Trophoblast cell (in vitro differentiated cells and primary cell): ENCODE data around the gene IGFBP5.

Experiments
- DNase-seq, 2 donors: peaks; one replicate each; pipeline ENCODE4 v3.0.0-alpha.2; 2016
- H2AFZ ChIP-seq: 2 replicates; pipeline ENCODE4 v1.6.1; 2013; ENCODE audit warnings: low read length, moderate library complexity, mild to moderate bottlenecking; ENCODE audit not compliant: insufficient read depth, poor library complexity
- H2AK5ac ChIP-seq: 2 replicates; pipeline ENCODE4 v1.6.1; 2013; ENCODE audit warnings: mild to moderate bottlenecking, low read length
- H2BK120ac ChIP-seq: 2 replicates; pipeline ENCODE4 v1.6.1; 2013; ENCODE audit warnings: low read length, mild to moderate bottlenecking, moderate library complexity; ENCODE audit not compliant: insufficient read depth, poor library complexity
- H2BK12ac ChIP-seq: 2 replicates; pipeline ENCODE4 v1.6.1; 2013; ENCODE audit warnings: mild to moderate bottlenecking, low read length, moderate library complexity
- H2BK5ac ChIP-seq: 2 replicates; pipeline ENCODE4 v1.6.1; 2013; ENCODE audit warnings: low read length, low read depth, moderate library complexity, mild to moderate bottlenecking; ENCODE audit not compliant: poor library complexity
- H3K14ac ChIP-seq: 2 replicates; pipeline ENCODE4 v1.6.1; 2013; ENCODE audit warnings: mild to moderate bottlenecking, low read length
- H3K18ac ChIP-seq: 2 replicates; pipeline ENCODE4 v1.6.1; 2013; ENCODE audit warnings: mild to moderate bottlenecking, low read length
- H3K23ac ChIP-seq: 2 replicates; pipeline ENCODE4 v1.6.1; 2013; ENCODE audit warnings: low read length
- H3K27ac ChIP-seq: 2 replicates; pipeline ENCODE4 v1.5.1; 2013; ENCODE audit warnings: low read depth, mild to moderate bottlenecking, inconsistent platforms, low read length, moderate library complexity
- H3K27me3 ChIP-seq: 2 replicates; pipeline ENCODE4 v1.6.1; 2013; ENCODE audit warnings: inconsistent platforms, mild to moderate bottlenecking, low read length, moderate library complexity; ENCODE audit not compliant: insufficient read depth
- H3K36me3 ChIP-seq, 2 experiments: 1 replicate in 1 of 2; 2 replicates in 1 of 2; pipeline ENCODE4 v1.6.1; 2013; ENCODE audit warnings: low read length in 2 of 2, mild to moderate bottlenecking in 2 of 2, moderate library complexity in 1 of 2; ENCODE audit not compliant: insufficient read depth in 2 of 2, control insufficient read depth in 1 of 2
- H3K4ac ChIP-seq: 2 replicates; pipeline ENCODE4 v1.6.1; 2013; ENCODE audit warnings: low read depth, mild to moderate bottlenecking, low read length, moderate library complexity
- H3K4me1 ChIP-seq, 2 experiments: 1 replicate in 1 of 2; 2 replicates in 1 of 2; pipeline ENCODE4 v1.6.1; 2013; ENCODE audit warnings: low read length in 2 of 2, mild to moderate bottlenecking in 2 of 2, moderate library complexity in 1 of 2; ENCODE audit not compliant: insufficient read depth in 2 of 2, control insufficient read depth in 1 of 2
- H3K4me2 ChIP-seq: 2 replicates; pipeline ENCODE4 v1.6.1; 2013; ENCODE audit warnings: inconsistent platforms, mild to moderate bottlenecking, low read length, moderate library complexity
- H3K4me3 ChIP-seq: 2 replicates; pipeline ENCODE4 v1.5.1; 2013; ENCODE audit warnings: mild to moderate bottlenecking, low read depth, low read length, inconsistent platforms
- H3K79me1 ChIP-seq: one replicate; pipeline ENCODE4 v1.6.1; 2013; ENCODE audit warnings: low read length
- H3K79me2 ChIP-seq: 2 replicates; pipeline ENCODE4 v1.6.1; 2013; ENCODE audit warnings: low read length, mild to moderate bottlenecking; ENCODE audit not compliant: control insufficient read depth, insufficient read depth, poor library complexity
- H3K9ac ChIP-seq: 2 replicates; pipeline ENCODE4 v1.6.1; 2013; ENCODE audit warnings: mild to moderate bottlenecking, low read length
- H3K9me3 ChIP-seq: 2 replicates; pipeline ENCODE4 v1.6.1; 2013; ENCODE audit warnings: low read depth, mild to moderate bottlenecking, control low read depth, inconsistent platforms, low read length; ENCODE audit not compliant: insufficient read depth
- H4K12ac ChIP-seq: 2 replicates; pipeline ENCODE4 v1.6.1; 2013; ENCODE audit warnings: low read depth, mild to moderate bottlenecking, low read length, moderate library complexity
- H4K8ac ChIP-seq: 2 replicates; pipeline ENCODE4 v1.6.1; 2013; ENCODE audit warnings: low read depth, mild to moderate bottlenecking, low read length, moderate library complexity
- H4K91ac ChIP-seq: one replicate; pipeline ENCODE4 v1.6.1; 2013; ENCODE audit warnings: low read depth, mild to moderate bottlenecking, low read length, moderate library complexity
- WGBS: extraction: QIAGEN DNeasy Blood & Tissue Kit; methylation state at CpG from one replicate; pipeline ENCODE4 v1.1.7; 2013; ENCODE audit warnings: missing lambda C conversion rate; ENCODE audit not compliant: insufficient read length, insufficient coverage; ENCODE audit errors: extremely low coverage; 5-methylcytosine and 5-hydroxymethylcytosine counted together

IGFBP5 gene

DNA sequence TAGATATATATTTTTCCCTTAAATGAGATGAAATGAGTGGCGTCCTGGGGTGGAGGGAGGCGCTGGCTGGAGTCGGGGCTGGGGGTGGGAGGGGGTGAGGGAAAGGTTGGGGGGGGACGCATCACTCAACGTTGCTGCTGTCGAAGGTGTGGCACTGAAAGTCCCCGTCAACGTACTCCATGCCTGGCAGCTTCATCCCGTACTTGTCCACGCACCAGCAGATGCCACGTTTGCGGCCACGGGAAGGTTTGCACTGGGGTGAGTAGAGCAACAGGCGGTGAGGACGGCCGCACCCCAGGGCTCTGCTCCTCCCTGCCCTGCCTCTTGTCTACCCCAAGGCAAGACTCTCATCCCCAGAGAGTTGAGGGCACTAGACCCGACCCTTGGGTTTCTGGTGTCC is 18.7 kb downstream of the IGFBP5 start:
- no peak overlapping the region for H4K12ac ChIP-seq

GRCh38 chr2:216674376-216674775 is 21.0 kb downstream of the IGFBP5 start:
- DNase-seq = no peak
- H3K9ac ChIP-seq = no peak overlapping the region
- H3K27ac ChIP-seq = no peak overlapping the region
- no peaks in the 10 kb centered on the region for H3K79me1 ChIP-seq
- no peak overlapping the region for H3K23ac ChIP-seq
- no peak overlapping the region for H2BK5ac ChIP-seq
- no peaks in the 10 kb centered on the region for H3K27me3 ChIP-seq
- no peak overlapping the region for H3K18ac ChIP-seq
- H2BK12ac ChIP-seq = no peak overlapping the region
- no peak overlapping the region for H3K4me3 ChIP-seq
- H2BK120ac ChIP-seq = no peak overlapping the region
- H4K91ac ChIP-seq = no peak overlapping the region
- H2AFZ ChIP-seq = no peak overlapping the region
- no peak overlapping the region for H3K14ac ChIP-seq
- H4K12ac ChIP-seq = no peak overlapping the region
- peaks cover 2% of the 10 kb centered on the region for H3K9me3 ChIP-seq
- no peaks in the 10 kb centered on the region for H3K79me2 ChIP-seq
- H3K36me3 ChIP-seq = peaks cover 44 to 52% of the 10 kb centered on the region in 2 experiments
- no peak overlapping the region for H3K4me2 ChIP-seq
- peaks cover 0 to 4% of the 10 kb centered on the region in 2 experiments for H3K4me1 ChIP-seq
- H2AK5ac ChIP-seq = no peak overlapping the region
- no peak overlapping the region for H3K4ac ChIP-seq
- no peak overlapping the region for H4K8ac ChIP-seq
- WGBS = no CpG with 5 or more reads among the region's 9 CpGs

More for the DNA sequence above, 18.7 kb downstream of the IGFBP5 start:
- Histone ChIP-seq H3K23ac (no peak overlapping the region), H3K14ac (no peak overlapping the region), H2AFZ (no peak overlapping the region), H2AK5ac (no peak overlapping the region), H4K8ac (no peak overlapping the region), H2BK120ac (no peak overlapping the region), H3K79me2 (peaks cover 1% of the 10 kb centered on the region), H3K9ac (no peak overlapping the region), H2BK5ac (no peak overlapping the region), H3K18ac (no peak overlapping the region), H3K4me2 (no peak overlapping the region), H3K4ac (no peak overlapping the region), H3K79me1 (peaks cover 2% of the 10 kb centered on the region), H3K36me3 (peaks cover 52 to 59% of the 10 kb centered on the region in 2 experiments), H3K27me3 (no peaks in the 10 kb centered on the region), H2BK12ac (no peak overlapping the region), H3K4me1 (peaks cover 9 to 14% of the 10 kb centered on the region in 2 experiments), H3K27ac (no peak overlapping the region), H3K4me3 (no peak overlapping the region), H3K9me3 (peaks cover 2% of the 10 kb centered on the region), H4K91ac (no peak overlapping the region)
- DNase-seq = no peak
- no CpG with 5 or more reads among the region's 17 CpGs for WGBS

GRCh38 chr2:216673609-216674008 is 21.7 kb downstream of the IGFBP5 start:
- H4K8ac ChIP-seq = no peak overlapping the region
- no peak overlapping the region for H2AK5ac ChIP-seq
- H3K4me1 ChIP-seq = no peaks in the 10 kb centered on the region
- no peak overlapping the region for H3K23ac ChIP-seq
- no peak overlapping the region for H3K27ac ChIP-seq
- no peak overlapping the region for H3K9ac ChIP-seq
- H2AFZ ChIP-seq = no peak overlapping the region
- H4K91ac ChIP-seq = no peak overlapping the region
- no peaks in the 10 kb centered on the region for H3K79me1 ChIP-seq
- no peak overlapping the region for H3K14ac ChIP-seq
- H3K4me3 ChIP-seq = no peak overlapping the region
- H2BK12ac ChIP-seq = no peak overlapping the region
- H3K9me3 ChIP-seq = peaks cover 2% of the 10 kb centered on the region
- H3K4me2 ChIP-seq = no peak overlapping the region
- H3K79me2 ChIP-seq = no peaks in the 10 kb centered on the region
- H2BK120ac ChIP-seq = no peak overlapping the region
- no peaks in the 10 kb centered on the region for H3K27me3 ChIP-seq
- H3K18ac ChIP-seq = no peak overlapping the region
- WGBS = no CpG with 5 or more reads among the region's 9 CpGs
- H2BK5ac ChIP-seq = no peak overlapping the region
- peaks cover 37 to 44% of the 10 kb centered on the region in 2 experiments for H3K36me3 ChIP-seq
- H4K12ac ChIP-seq = no peak overlapping the region
- no peak overlapping the region for H3K4ac ChIP-seq
- no peak for DNase-seq

DNA sequence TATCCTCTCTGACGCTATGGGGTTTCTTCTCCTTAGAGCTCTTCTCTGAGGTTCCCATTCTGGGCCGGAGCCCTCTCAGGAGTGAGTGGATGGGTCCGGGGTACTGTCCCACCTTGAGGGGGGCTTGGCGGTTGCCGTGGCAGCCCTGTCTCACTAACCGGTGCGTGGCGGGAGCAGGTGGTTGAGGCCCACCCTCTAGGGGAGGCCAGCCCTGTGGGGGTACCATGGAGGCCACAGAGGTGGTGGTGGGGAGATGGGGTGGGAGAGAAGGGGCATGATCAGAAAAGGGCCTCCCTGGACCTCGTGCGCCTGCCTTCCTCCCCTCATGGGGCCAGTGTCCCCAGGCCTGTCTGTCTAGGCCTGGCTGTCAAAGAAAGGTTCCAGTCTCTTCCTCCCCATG is 22.3 kb downstream of the IGFBP5 start:
- Histone ChIP-seq H3K9ac (no peak overlapping the region), H3K4me2 (no peak overlapping the region)
- no CpG with 5 or more reads among the region's 10 CpGs for WGBS

More for the DNA sequence above, 22.3 kb downstream of the IGFBP5 start:
- H4K8ac ChIP-seq = no peak overlapping the region
- no peak overlapping the region for H3K23ac ChIP-seq
- H2BK5ac ChIP-seq = no peak overlapping the region
- no peaks in the 10 kb centered on the region for H3K27me3 ChIP-seq
- no peak overlapping the region for H2BK120ac ChIP-seq
- H4K91ac ChIP-seq = no peak overlapping the region
- no peak overlapping the region for H2BK12ac ChIP-seq
- H3K36me3 ChIP-seq = peaks cover 31 to 38% of the 10 kb centered on the region in 2 experiments
- H3K4me3 ChIP-seq = peak overlapping the region; percentile 30
- no peak overlapping the region for H3K27ac ChIP-seq
- no peak overlapping the region for H4K12ac ChIP-seq
- H3K79me2 ChIP-seq = no peaks in the 10 kb centered on the region
- DNase-seq = no peak
- H2AK5ac ChIP-seq = no peak overlapping the region
- H3K14ac ChIP-seq = no peak overlapping the region
- H3K9me3 ChIP-seq = peaks cover 2% of the 10 kb centered on the region
- no peak overlapping the region for H3K18ac ChIP-seq
- no peaks in the 10 kb centered on the region for H3K4me1 ChIP-seq
- no peak overlapping the region for H2AFZ ChIP-seq
- no peaks in the 10 kb centered on the region for H3K79me1 ChIP-seq
- H3K4ac ChIP-seq = no peak overlapping the region
